Activated CD4-positive, alpha-beta T cell treated with anti-CD3 and anti-CD28 coated beads, Interleukin-2, Interleukin-4, amounts not matched to agents 100 ng/mL and 50 ng/mL, durations not matched to agents 16 hours and 8 hours (primary cell): ENCODE results near the gene CSTPP1.

Experiments used
- DNase-seq: peaks from one replicate; pipeline ENCODE4 v3.0.0-alpha.2; 2020; ENCODE audit warnings: low spot score

Gene CSTPP1

DNA sequence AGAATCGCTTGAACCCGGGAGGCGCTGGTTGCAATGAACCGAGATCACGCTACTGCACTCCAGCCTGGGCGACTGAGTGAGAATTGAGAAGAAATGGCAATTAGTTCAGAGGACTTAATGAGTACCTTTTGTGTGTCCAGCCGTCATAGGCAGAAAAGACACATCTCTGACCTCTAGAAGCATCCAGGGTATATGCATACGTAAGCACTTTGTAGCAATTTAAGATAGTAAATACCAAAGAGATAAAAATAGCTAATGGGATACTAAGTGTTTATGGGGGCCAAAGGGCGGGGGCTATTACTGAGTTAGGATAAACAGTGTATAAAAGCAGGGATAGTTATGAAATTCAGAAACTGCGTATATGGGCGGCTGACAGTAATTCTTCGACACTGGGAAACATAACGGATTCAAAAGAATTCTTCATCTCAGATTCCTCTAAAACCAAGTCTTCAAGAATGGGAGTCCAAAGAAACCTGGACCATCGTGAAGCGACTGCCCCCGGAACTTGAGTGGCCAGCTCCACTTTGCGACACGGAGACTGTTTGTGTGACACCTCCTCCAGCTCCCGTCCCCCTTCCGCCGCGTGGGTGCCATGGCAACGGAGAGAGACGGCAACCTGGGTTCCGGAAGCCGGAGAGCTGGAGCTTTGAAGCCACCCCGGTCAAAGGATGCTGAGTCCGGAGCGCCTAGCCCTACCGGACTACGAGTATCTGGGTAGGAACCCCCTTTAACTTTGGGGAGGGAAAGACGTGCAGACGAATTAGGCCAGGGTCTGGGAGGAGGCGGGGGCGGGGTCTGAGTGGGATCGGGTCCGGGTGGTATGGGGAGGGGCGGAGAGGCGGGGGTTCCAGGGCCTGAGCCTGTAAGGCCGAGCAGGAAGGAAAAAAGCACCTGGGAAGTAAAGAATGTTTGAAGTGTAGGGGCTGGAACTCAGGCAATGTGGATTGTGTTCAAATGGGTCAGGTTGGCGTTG is at the start of gene CSTPP1:
Gene CSTPP1 (plus strand): TSS at position 624 of the 973 bp plus-strand sequence. CDS start 45 bp downstream, at position 669.
- DNase-seq: peak; percentile 95

GRCh38 chr11:46888636-46889035 is 47.9 kb upstream of the CSTPP1 start:
- DNase-seq: no peak

DNA sequence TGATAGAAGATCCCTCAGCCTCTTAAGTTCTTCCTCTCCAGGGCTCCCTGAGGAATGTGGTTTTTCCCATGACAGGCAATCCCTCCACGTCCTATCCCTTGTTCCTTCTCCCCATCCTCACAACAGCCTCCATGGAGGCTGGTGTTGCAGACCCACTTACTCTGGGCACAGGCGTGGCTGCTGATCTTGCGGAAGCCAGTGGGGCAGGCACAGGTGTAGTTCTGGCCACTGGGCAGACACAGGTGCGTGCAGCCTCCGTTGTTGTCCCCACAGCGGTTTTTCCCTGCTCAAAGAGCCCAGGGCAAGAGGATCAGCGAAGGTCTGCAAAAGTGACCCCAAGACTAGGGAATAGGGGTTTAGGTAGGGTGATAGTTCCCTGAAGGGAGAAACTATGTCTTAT is 47.3 kb upstream of the CSTPP1 start:
- no peak for DNase-seq

- peak; percentile 78 for DNase-seq
Measured at GRCh38 chr11:46889689-46890475, 46.7 kb upstream of the CSTPP1 start.

- DNase-seq: no peak
Measured at GRCh38 chr11:46890665-46891064, 45.9 kb upstream of the CSTPP1 start.

DNA sequence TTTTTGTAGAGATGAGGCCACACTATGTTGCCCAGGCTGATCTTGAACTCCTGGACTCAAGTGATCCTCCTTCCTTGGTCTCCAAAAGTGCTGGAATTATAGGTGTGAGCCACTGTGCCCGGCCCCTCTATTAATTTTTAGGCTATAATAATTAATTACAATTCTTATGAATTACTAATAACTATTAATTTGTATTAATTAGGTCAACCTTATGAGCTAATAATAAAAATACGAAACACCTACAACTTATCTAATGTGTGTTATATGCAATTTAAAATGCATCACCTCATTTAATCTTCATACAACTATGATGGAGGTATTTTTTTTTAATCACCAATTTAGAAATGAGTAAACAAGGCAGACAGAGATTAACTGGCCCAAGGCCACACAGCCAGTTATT is 44.5 kb upstream of the CSTPP1 start:
- DNase-seq: no peak

- no peak for DNase-seq
Measured at GRCh38 chr11:46892838-46893237, 43.7 kb upstream of the CSTPP1 start.

- DNase-seq: no peak
Measured at GRCh38 chr11:46894506-46894905, 42.1 kb upstream of the CSTPP1 start.

DNA sequence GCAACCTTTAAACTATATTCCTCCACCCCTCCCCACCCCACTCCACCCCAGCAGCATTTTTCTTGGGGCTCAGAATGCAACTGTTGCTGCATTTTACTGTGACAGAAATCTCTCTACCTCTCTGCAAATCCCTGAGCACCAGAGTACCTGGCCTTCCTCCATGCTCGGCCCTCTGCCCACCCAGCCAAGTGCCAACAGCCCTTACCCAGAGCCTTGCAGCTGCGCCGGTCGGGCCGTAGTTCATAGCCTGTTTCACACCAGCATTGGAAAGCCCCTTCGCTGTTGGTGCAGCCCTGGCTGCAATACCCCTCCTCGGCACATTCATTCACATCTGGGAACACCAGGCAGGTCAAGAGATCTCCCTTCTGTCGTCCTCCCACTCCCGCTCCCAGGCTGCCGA is 41.6 kb upstream of the CSTPP1 start:
- no peak for DNase-seq

DNA sequence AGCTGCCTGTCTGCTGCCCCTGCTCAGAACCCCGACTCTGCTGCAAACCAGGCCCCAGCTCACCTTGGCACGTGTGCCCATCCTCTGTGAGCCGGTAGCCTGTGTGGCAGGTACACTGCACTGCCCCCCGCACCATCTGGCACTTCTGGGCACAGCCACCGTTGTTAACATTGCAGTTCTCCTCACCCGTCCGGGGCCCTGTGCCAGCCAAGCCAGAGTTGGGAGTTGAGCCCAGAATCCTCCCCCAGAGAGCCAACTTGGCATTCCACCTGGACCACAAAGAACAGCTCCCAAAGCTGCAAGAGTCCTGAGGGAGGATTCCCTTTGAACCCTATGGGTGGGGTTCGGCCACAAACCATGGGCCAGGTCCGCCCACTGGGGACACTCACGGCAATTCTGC is 40.7 kb upstream of the CSTPP1 start:
- no peak for DNase-seq

GRCh38 chr11:46896719-46897406 is 39.7 kb upstream of the CSTPP1 start:
- peak; percentile 49 for DNase-seq

DNA sequence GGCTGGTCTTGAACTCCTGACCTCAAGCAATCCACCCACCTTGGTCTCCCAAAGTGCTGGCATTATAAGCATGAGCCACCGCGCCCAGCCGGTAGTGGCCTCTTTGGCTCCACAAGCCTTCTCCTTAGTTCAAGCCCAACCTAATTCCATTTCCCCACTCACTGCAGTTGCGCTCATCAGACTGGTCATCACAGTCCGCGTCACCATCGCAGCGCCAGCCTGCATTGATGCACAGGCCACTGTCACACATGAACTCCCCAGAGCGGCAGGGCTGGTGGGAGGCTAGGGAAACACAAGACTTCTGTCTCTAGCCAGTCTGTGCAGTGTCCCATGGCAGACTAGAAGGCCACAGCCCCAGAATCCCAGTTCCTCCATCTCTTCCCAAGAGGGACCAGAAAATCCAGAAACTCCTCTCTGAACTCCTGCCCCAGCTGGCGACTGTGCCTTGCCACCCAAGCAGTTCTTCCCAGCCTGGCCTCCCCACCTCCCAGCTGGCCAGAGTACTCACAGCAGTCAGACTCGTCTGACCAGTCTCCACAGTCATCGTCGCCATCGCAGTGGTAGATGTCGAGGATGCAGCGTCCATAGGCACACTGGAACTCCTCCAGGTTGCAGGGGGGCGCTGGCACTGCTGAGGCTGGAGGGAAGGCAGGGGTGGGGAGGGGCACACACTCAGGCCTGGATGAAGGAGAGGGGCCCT is 38.0 kb upstream of the CSTPP1 start:
- no peak for DNase-seq

GRCh38 chr11:46899501-46900025 is 37.0 kb upstream of the CSTPP1 start:
- no peak for DNase-seq

DNA sequence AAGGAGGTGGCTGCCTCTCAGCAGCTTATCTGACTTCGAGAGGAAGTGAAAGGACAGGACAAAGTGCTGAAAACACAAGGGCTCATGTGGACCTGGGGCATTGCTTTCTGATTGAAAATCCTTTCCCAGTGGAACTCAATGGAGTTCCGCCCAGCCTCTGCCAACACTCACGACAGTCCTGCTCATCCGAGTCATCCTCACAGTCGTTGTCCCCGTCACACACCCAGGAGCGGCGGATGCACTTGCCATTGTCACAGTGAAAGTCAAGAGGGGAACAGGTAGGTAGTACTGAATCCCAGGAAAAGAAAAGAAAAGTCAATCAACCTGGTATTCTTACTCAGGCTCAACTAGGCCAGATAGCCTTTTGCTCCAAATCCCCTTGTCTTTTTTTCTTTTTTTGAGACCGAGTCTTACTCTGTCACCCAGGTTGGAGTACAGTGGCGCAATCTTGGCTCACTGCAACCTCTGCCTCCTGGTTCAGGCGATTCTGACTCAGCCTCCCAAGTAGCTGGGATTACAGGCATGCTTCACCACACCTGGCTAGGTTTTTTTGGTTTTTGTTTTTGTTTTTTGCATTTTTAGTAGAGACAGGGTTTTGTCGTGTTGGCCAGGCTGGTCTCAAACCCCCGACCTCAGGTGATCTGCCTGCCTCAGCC is 36.3 kb upstream of the CSTPP1 start:
- no peak for DNase-seq

DNA sequence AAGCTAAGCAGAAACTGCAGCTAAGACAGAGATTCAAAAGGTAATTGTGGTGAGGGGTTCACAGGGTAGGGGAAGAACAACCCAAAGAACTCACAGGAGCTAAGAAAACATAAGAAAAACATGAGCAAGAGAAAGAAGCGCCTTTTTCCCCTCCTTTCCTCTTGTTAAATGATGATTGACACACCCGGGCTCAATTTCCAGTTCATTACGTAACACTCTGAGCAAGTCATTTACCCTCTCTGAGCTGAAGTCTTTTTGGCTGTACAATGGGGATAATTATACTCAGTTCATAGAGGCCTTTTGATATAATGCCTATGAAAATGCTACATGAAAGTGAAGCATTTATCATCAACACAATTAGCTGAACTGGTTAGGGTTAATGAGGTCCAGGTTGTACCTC is 35.4 kb upstream of the CSTPP1 start:
- no peak for DNase-seq

GRCh38 chr11:46902694-46903093 is 33.9 kb upstream of the CSTPP1 start:
- DNase-seq: no peak

GRCh38 chr11:46903846-46904245 is 32.7 kb upstream of the CSTPP1 start:
- DNase-seq: no peak

GRCh38 chr11:46905806-46906205 is 30.8 kb upstream of the CSTPP1 start:
- DNase-seq: no peak

- DNase-seq: no peak
Measured at GRCh38 chr11:46906609-46907041, 29.9 kb upstream of the CSTPP1 start.

DNA sequence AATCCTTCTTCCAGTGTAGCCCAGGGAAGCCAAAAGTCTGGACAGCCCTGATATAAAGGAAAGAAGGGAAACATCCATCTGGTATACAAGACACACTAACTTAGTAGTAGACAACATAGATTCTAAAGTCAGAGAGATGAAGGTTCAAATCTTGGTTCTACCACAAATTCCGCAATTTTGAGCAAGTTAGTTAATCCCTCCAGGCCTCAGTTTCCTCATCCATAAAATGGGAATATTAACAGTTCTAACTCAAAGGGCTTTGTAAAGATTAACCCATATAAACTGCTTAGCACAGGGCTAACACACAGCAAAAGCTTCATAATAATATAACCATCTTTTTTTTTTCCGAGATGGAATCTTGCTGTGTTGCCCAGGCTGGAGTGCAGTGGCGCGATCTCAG is 29.0 kb upstream of the CSTPP1 start:
- no peak for DNase-seq
